HG03342 (cell line): ENCODE measurements around the gene ALOX15B.
"Not testable (repeated sequence)": the region's sequence is repeated elsewhere in the genome, so short reads cannot be mapped to it uniquely, and the experiment has no call there.

Experiments
- ATAC-seq: cut with Tn5 transposase; IDR thresholded peaks from one replicate; pipeline ENCODE4 v1.9.1; 2021; ENCODE audit warnings: mild to moderate bottlenecking, moderate library complexity; ENCODE audit not compliant: unreplicated experiment

Gene ALOX15B

DNA sequence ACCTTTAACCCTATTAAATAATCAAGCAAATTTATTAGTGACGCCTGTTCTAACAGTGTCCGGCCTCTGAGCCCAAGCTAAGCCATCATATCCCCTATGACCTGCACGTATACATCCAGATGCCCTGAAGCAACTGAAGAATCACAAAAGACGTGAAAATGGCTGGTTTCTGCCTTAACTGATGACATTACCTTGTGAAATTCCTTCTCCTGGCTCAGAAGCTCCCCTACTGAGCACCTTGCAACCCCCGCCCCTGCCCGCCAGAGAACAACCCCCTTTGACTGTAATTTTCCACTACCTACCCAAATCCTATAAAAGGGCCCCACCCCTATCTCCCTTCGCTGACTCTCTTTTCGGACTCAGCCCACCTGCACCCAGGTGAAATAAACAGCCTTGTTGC, 23.0 kb downstream of the ALOX15B start:
- ATAC-seq = not testable (repeated sequence)

- no peak for ATAC-seq
These were observed 23.6 kb downstream of the ALOX15B start for GRCh38 chr17:8062435-8062806.

DNA sequence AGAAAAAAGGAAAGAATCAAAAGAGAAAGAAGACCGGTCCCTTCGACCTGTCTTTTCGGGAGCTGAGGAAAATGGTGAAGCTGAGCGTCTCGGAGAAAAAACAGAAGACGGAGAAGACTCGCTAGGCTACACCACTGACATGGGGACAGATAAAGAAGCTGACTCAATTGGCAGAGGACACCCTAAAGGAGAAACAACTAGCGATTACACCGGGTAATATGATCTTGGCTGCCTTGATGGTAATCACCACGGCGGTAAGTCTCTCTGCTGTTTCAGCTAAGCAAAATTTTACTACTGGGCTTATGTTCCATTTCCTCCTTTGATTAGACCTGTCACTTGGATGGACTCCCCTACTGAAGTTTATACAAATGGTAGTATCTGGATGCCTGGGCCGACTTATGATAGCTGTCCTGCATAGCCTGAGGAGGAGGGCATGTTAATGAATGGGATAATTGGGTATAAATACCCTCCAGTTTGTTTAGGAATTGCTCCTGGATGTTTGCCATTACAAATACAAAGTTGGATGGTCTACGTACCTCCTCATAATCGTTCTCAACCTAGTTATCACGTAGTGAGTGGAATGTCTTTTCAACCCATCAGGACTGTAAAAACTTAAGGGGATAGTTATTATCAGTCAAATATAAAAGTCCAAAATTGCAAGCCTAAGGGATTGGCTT, 24.1 kb downstream of the ALOX15B start:
- no peak for ATAC-seq

DNA sequence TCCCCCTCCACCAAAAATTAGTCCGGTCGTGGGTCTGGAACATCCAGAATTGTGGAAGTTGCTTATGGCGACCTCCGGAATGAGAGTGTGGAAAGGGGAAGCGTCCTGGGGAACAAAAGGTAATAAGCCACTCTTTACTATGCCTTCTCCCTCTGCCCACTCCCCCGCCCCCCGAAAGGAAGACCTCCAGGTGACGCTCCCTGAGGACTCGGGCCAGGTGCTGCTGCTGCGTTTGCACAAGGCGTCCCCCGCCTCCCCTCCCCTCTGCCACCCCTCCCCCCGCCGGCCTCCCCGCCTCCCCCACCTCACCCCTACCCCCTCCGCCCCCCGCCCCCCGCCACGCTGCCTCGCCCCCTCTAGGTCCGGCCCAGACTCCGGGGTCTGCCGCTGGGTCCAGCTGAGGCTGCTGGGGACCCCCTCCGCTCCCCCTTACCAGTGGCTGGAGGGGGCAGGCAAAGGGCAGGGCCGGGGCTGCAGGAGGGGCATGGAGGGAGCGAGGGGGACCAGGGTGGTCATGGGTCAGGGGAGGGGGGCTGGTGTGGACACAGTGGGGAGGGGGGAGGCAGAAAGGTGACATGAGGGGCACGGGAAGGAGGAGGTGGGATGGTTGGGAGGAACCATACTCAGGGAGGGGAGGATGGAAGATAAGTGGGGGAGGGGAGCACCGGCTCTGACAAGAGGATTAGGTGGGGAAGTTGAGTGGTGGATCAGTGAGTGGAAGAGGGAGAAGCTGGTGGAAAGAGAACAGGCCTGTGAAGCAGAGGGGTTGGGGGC, 25.1 kb downstream of the ALOX15B start:
- no peak for ATAC-seq

DNA sequence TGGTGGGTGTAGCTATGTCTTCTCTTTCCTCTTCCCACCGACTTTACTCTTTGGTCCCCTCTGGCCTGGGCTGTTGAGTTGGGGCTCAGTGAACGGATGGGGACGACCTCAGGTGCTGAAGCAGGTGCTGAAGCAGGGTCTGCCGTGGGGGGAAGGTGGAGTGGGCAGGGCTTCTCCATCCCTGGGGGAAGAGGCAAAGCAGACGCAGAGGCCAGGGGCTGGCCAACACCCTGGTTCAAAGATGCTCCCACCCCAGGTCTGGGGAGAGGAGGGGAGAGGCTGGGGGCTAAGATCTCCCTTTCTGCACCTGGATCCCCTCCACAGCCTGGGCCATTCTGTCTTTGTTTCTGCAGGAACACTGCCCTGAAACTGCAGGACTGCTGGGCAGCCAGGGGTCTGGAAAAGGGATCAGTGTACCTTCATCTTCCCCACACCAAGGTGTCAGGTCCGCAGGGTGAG, 25.7 kb downstream of the ALOX15B start:
- ATAC-seq = no peak

DNA sequence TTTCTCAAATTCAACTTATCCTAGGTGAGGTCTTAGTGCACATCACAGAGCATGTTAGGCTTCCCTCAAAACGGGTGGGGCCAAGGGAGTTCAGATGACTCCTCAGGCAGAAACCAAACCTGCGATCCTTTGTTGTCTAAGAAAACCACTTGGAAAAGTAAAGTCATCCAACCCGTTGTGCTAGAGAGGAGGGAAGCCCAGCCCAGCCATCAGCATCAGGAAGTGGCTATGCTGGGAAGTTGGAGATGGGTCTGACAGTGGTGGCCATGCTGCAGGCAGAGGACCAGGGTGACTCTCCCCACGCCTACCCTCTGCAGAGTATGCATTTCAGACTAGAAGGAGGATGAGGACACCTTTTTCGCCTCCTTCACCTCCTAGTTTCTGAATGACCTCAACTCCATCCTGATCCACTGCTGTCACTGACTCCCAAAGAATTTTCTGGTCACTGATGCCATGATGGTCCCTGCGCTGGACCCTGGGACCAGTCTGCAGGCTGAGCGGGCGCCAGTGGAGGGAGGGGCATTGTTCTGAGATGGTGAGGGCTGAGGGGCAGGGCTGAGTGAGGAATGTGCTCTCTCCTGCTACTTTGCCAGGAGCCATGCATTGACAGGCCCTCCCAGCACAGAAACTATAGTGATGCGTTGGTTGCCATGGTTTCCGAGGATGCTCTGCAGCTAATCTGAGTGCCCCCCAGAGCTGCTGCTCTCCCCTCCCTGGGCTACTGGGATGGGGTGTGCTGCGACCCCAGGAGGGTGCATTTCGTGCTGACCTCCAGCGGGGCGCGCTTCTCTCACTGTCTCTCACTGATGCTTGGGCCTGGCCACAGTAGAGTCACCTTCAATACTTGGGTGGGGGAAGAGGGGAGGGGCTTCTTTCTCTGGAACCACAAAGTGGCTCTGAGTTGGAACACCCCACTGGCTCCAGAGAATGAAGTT, 28.2 kb downstream of the ALOX15B start:
- no peak for ATAC-seq

GRCh38 chr17:8067806-8068205, 28.9 kb downstream of the ALOX15B start:
- no peak for ATAC-seq

- ATAC-seq = no peak
These were observed 30.1 kb downstream of the ALOX15B start for GRCh38 chr17:8068736-8069586.

DNA sequence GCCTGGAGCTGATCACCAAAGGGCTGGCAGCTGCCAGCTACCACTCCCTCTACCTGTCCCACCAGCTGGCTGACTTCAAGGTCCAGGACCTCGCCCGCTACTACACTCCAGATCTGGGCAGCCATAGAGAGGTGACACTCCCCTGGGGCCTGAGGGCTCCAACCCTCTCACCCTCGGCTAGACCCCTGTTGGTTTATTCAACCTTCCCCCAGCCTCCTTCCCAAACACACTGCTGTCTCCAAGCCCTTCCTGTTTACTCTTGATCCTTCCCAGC, 30.7 kb downstream of the ALOX15B start:
- ATAC-seq = no peak

- ATAC-seq = no peak
These were observed 32.6 kb downstream of the ALOX15B start for GRCh38 chr17:8071496-8071895.

GRCh38 chr17:8072341-8072728, 33.5 kb downstream of the ALOX15B start:
- ATAC-seq = no peak

DNA sequence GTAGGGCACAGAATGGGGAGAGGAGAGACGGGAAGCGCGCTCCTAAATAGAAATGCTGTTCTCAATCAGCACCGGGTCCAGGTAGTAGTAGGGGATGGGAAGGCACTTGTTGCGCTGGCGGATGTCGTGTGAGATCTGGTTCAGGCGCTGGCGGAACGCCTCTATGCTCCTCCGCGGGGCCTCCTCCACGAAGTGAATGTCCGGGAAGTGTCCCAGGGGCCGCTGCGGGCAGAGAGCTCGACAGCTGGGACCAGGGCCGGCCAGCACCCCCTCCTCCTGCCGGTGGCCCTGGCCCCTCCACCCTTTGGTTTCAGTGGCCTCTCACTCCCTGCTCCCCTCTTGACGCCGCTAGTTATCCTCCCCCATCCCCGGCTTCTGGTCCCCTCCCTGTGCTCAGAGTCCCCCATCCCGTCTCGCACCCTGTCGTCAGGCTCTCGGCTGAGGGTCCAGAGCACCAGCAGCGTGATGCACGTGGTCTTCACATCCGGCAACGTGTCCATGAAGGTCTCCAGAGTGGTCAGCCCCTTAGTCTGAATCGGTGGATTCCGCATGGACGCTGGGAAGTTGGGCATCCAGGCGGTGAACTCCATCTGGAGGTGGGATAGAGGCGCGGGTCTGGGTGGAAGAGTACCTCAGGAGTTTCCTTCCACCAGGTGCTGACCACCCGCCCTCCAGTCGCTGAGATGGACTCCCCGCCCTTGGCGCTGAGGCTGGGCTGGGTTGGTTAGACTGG, 34.0 kb downstream of the ALOX15B start:
- no peak for ATAC-seq

GRCh38 chr17:8073627-8074484, 35.0 kb downstream of the ALOX15B start:
- ATAC-seq = no peak

DNA sequence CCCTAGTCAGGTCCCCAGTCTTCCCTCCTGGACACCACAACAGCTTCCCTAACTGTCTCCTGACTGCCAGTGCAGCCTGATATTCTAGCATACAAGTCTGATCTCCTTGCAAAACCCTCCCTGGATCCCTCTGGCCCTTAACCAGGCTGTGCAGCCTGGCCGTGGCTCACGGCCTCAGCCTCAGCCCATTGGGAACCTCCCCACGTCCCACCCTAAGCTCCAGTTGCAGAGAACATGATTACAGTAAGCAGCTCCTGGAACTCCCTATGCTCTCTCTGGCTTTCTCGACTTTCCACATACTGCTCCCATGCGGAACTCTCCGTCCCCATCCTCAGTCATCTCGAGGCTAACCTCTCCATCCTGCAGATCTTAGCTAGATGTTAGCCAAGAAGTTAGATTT, 35.7 kb downstream of the ALOX15B start:
- ATAC-seq = no peak

DNA sequence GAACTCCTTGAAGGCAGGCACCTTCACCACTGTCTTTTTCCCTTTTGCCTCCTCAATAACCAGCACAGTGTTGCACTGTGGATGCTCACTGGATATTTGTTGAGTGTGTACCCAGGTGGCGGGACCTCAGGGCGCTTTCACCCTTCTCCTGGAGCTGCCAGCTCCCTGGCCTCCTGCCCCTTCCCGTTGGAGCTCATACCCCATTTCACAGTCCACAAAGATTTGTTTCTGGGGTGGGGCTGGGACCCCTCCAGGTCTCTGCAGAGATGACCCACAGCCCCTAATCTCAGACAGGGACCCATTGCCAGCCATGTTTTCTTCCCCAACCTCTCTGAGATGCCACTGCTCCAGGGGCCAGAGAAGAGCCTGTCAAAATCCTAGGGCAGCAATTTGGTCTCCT, 36.2 kb downstream of the ALOX15B start:
- ATAC-seq = no peak

- no peak for ATAC-seq
These were observed 36.9 kb downstream of the ALOX15B start for GRCh38 chr17:8075574-8076342.

- ATAC-seq = no peak
These were observed 37.8 kb downstream of the ALOX15B start for GRCh38 chr17:8076502-8077266.

- ATAC-seq = not testable (repeated sequence)
These were observed 39.1 kb downstream of the ALOX15B start for GRCh38 chr17:8077939-8078338.
